Loucy (cell line): ENCODE measurements around the gene DUS2.
A peak's percentile ranks its signal among the peaks of the same experiment; 100 is the strongest.

Experiments
- H2AFZ ChIP-seq: fragments of 200-600 bp; sonication (generic); 2 replicates; pipeline ENCODE4 v1.6.0; 2016; ENCODE audit warnings: antibody characterized with exemption, mild to moderate bottlenecking, low read length, moderate library complexity
- H3F3A ChIP-seq: fragments of 200-600 bp; 2 replicates; pipeline ENCODE4 v1.6.0; 2016; ENCODE audit warnings: antibody characterized with exemption, low read depth, mild to moderate bottlenecking
- H3K27me3 ChIP-seq: fragments of 200-600 bp; sonication (generic); 2 replicates; pipeline ENCODE4 v1.6.1; 2014; ENCODE audit warnings: low read length, mild to moderate bottlenecking; ENCODE audit not compliant: insufficient read depth, poor library complexity, severe bottlenecking
- H3K36me3 ChIP-seq: fragments of 200-600 bp; sonication (generic); 2 replicates; pipeline ENCODE4 v1.6.1; 2016; ENCODE audit warnings: low read length; ENCODE audit not compliant: insufficient read depth
- H3K4me1 ChIP-seq: fragments of 200-600 bp; sonication (generic); 2 replicates; pipeline ENCODE4 v1.5.1; 2014; ENCODE audit warnings: low read length, mild to moderate bottlenecking; ENCODE audit not compliant: insufficient read depth, poor library complexity, severe bottlenecking
- H3K4me2 ChIP-seq: fragments of 200-600 bp; sonication (generic); 2 replicates; pipeline ENCODE4 v1.6.0; 2014; ENCODE audit warnings: antibody characterized with exemption, low read length, low read depth, mild to moderate bottlenecking; ENCODE audit not compliant: poor library complexity, severe bottlenecking
- H3K4me3 ChIP-seq: fragments of 200-600 bp; sonication (generic); 2 replicates; pipeline ENCODE4 v1.5.1; 2014; ENCODE audit warnings: low read length, mild to moderate bottlenecking, mixed read lengths; ENCODE audit not compliant: poor library complexity, severe bottlenecking
- H3K79me2 ChIP-seq: fragments of 200-600 bp; sonication (generic); 2 replicates; pipeline ENCODE4 v1.6.1; 2014; ENCODE audit warnings: low read length; ENCODE audit not compliant: insufficient read depth
- H3K9ac ChIP-seq: fragments of 200-600 bp; sonication (generic); 2 replicates; pipeline ENCODE4 v1.6.0; 2014; ENCODE audit warnings: mild to moderate bottlenecking, low read depth, low read length, moderate library complexity; ENCODE audit not compliant: poor library complexity, severe bottlenecking
- H3K9me2 ChIP-seq: fragments of 200-600 bp; sonication (generic); replicated peaks from 2 replicates; pipeline ENCODE4 v1.6.1; 2016; ENCODE audit warnings: low read depth, low read length, mixed read lengths
- H3K9me3 ChIP-seq: fragments of 200-600 bp; sonication (generic); 2 replicates; pipeline ENCODE4 v1.6.1; 2014; ENCODE audit warnings: mild to moderate bottlenecking, antibody characterized with exemption, low read length, low read depth; ENCODE audit not compliant: insufficient read depth
- H4K20me1 ChIP-seq: fragments of 200-600 bp; sonication (generic); 2 replicates; pipeline ENCODE4 v1.6.0; 2014; ENCODE audit warnings: antibody characterized with exemption, low read length, mild to moderate bottlenecking; ENCODE audit not compliant: insufficient read depth, poor library complexity, severe bottlenecking
- EZH2phosphoT487 ChIP-seq: fragments of 200-600 bp; IDR thresholded peaks from 2 replicates; pipeline ENCODE4 v1.6.1; 2018; ENCODE audit warnings: antibody characterized with exemption, mild to moderate bottlenecking, moderate library complexity, borderline replicate concordance
- TF ChIP-seq, protein P1 (sequence below): fragments of 200-600 bp; sonication (generic); conservative IDR thresholded peaks from 2 replicates; pipeline ENCODE4 v1.5.1; 2014; ENCODE audit warnings: mild to moderate bottlenecking, antibody characterized with exemption, low read length

The DUS2 gene

DNA sequence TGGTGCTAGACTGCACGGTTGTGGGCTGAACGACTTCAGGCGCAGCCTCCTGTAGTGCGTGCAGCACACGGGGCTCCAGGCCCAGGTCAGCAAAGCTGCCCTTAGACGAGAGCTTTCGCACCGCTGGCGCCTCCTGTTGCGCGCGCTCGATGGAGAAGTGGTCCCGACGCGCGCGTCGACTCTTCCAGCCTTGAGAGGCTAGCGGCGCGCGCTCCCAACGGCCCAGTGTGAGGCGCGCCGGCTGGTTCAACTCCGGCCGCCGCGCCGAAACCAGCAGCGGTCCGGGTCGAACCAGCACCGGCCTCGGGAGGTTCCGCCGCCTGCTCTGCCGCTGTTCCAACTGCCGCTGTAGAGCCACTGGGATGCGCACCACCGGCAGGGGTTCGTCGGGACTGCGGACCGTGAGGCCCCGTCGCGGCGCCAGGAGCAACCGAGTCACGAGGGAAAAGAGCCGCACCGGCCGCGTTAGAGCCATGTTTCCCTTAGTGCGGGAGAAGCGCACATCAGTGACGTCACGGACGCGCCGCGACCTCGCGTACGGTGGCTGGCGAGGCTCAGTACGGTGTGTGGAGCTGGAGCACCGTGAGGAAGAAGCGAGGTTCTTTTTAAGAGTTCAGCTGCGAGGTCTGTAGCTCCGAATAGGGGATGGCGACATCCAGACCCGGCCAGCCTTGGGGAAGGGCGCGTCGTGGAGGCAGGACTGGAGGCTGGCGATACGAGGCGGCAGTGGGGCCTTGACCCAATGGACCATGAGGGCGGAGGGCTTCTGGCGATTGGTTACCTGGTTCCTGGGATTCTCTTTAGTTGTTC lies at the start of gene DUS2, which contains the start of gene DDX28:
Gene DUS2, plus strand, starts transcription at position 557 of the 810 bp plus-strand sequence. CDS start 14,740 bp downstream, outside the sequence.
Gene DDX28, minus strand, starts transcription at position 505 of the 810 bp plus-strand sequence. Its CDS starts 30 bp downstream, at position 475.
- H3K9me2 ChIP-seq, result no peaks in the 10 kb centered on the region
- peaks cover 26% of the 10 kb centered on the region for H3K4me1 ChIP-seq
- H3K9me3 ChIP-seq, result no peaks in the 10 kb centered on the region
- H3F3A ChIP-seq, result no peaks in the 10 kb centered on the region
- peak within 1 kb of the TSS; percentile 95 for H3K4me3 ChIP-seq
- peak within 1 kb of the TSS; percentile 87 for H3K9ac ChIP-seq
- H2AFZ ChIP-seq, result peak within 1 kb of the TSS; percentile 85
- peaks cover 4% of the 10 kb centered on the region for H3K27me3 ChIP-seq
- peak within 1 kb of the TSS; percentile 92 for H3K4me2 ChIP-seq
- H3K79me2 ChIP-seq, result peaks cover 39% of the 10 kb centered on the region
- TF ChIP-seq, protein P1, sequence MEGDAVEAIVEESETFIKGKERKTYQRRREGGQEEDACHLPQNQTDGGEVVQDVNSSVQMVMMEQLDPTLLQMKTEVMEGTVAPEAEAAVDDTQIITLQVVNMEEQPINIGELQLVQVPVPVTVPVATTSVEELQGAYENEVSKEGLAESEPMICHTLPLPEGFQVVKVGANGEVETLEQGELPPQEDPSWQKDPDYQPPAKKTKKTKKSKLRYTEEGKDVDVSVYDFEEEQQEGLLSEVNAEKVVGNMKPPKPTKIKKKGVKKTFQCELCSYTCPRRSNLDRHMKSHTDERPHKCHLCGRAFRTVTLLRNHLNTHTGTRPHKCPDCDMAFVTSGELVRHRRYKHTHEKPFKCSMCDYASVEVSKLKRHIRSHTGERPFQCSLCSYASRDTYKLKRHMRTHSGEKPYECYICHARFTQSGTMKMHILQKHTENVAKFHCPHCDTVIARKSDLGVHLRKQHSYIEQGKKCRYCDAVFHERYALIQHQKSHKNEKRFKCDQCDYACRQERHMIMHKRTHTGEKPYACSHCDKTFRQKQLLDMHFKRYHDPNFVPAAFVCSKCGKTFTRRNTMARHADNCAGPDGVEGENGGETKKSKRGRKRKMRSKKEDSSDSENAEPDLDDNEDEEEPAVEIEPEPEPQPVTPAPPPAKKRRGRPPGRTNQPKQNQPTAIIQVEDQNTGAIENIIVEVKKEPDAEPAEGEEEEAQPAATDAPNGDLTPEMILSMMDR, result no peak
- no peak for TF ChIP-seq EZH2phosphoT487
- no peaks in the 10 kb centered on the region for H3K36me3 ChIP-seq
- peaks cover 4% of the 10 kb centered on the region for H4K20me1 ChIP-seq

GRCh38 chr16:67975321-67976105 lies 47.6 kb upstream of the DUS2 start:
- H3K79me2 ChIP-seq, result no peaks in the 10 kb centered on the region
- no peak overlapping the region for H3K9ac ChIP-seq
- H3F3A ChIP-seq, result no peaks in the 10 kb centered on the region; the same call in 1 of the 2 replicates
- no peak for TF ChIP-seq EZH2phosphoT487
- TF ChIP-seq, protein P1, result no peak
- no peaks in the 10 kb centered on the region for H3K36me3 ChIP-seq
- no peaks in the 10 kb centered on the region for H4K20me1 ChIP-seq
- no peak overlapping the region for H2AFZ ChIP-seq
- H3K4me2 ChIP-seq, result no peak overlapping the region
- H3K9me3 ChIP-seq, result no peaks in the 10 kb centered on the region
- no peaks in the 10 kb centered on the region for H3K27me3 ChIP-seq
- H3K9me2 ChIP-seq, result no peaks in the 10 kb centered on the region
- no peak overlapping the region for H3K4me3 ChIP-seq
- no peaks in the 10 kb centered on the region for H3K4me1 ChIP-seq

GRCh38 chr16:67976205-67976604 lies 46.9 kb upstream of the DUS2 start:
- no peaks in the 10 kb centered on the region for H3F3A ChIP-seq
- no peaks in the 10 kb centered on the region for H4K20me1 ChIP-seq
- TF ChIP-seq EZH2phosphoT487, result no peak
- TF ChIP-seq, protein P1, result no peak
- H3K4me1 ChIP-seq, result no peaks in the 10 kb centered on the region
- H3K9me2 ChIP-seq, result no peaks in the 10 kb centered on the region
- H3K79me2 ChIP-seq, result no peaks in the 10 kb centered on the region
- no peak overlapping the region for H2AFZ ChIP-seq
- no peaks in the 10 kb centered on the region for H3K27me3 ChIP-seq
- no peaks in the 10 kb centered on the region for H3K9me3 ChIP-seq
- no peaks in the 10 kb centered on the region for H3K36me3 ChIP-seq
- no peak overlapping the region for H3K4me2 ChIP-seq
- H3K9ac ChIP-seq, result no peak overlapping the region
- H3K4me3 ChIP-seq, result no peak overlapping the region
